Subcutaneous adipose tissue (tissue), 4 donors: Measurements from ENCODE around the gene FGFRL1. TPM values are rescaled to one million over a fixed set of nuclear protein-coding genes. Genes with fewer than 3 reads are reported as not detected.

Experiments
- total RNA-seq, 4 donors: library from RNA; depleted of rRNA; stranded (reverse); fragments of >200 nt; gene quantifications; one replicate each; pipeline ENCODE4 v1.1.0, GENCODE V29; 2016
- TF ChIP-seq, protein P1 (sequence below): fragments of 450-650 bp; IDR thresholded peaks from one replicate; pipeline ENCODE4 v1.5.1; 2016; ENCODE audit warnings: low read depth, mild to moderate bottlenecking, control low read depth, antibody characterized with exemption, moderate library complexity

Gene FGFRL1
- total RNA-seq, 4 donors from 2014 or later, result 12.6 to 113 (median 22.7) TPM

DNA sequence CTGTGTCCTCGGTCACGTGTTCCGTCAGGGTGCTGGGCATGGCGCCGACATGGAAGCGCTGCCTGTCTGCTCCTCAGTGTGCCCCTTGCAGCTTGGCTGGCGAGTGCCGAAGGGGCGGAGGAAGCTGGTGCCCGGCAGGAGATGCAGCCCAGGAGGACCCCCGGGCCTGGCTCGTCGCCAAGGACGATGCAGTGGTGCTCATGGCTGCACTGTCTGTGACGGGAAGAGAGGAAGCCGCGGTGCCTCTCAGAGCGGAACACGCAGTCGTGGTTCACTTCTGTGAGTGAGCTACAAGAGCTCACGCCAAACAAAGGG is 38.1 kb downstream of the FGFRL1 start:
- TF ChIP-seq, protein P1, sequence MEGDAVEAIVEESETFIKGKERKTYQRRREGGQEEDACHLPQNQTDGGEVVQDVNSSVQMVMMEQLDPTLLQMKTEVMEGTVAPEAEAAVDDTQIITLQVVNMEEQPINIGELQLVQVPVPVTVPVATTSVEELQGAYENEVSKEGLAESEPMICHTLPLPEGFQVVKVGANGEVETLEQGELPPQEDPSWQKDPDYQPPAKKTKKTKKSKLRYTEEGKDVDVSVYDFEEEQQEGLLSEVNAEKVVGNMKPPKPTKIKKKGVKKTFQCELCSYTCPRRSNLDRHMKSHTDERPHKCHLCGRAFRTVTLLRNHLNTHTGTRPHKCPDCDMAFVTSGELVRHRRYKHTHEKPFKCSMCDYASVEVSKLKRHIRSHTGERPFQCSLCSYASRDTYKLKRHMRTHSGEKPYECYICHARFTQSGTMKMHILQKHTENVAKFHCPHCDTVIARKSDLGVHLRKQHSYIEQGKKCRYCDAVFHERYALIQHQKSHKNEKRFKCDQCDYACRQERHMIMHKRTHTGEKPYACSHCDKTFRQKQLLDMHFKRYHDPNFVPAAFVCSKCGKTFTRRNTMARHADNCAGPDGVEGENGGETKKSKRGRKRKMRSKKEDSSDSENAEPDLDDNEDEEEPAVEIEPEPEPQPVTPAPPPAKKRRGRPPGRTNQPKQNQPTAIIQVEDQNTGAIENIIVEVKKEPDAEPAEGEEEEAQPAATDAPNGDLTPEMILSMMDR, result no peak

DNA sequence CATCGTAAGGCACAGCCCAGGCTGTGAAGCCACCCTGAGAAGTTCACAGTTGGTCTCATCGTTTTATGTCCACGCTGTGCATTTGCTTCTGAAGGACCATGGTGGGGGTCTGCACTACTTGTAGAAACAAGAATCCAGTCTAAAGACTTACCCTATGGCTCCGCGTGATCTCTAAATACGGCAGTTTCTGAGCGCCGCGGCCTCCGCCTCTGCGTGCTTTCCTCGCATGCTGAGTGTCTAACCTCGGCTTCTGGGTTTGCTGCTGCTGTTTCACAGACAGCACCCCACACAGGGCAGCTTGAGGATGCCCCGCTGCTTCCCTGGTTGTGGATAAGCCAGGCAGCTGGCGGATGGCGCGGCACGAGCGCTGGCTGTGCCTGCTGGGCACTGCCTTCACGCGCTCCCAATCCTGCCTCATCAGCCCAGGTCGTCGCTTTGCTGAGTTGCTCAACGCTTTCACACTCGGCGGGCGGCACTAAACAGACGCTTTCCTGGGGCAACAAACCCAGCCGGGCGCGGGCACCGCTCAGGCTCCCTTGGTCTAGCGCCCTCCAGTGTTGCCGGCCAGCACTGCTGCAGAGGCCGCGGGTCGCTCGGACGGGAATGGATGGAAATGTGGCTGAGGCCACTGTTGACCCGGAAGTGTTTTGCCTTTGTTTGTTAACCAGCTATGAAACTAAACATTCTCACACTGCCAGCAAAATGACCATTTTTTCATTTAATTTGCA is 39.2 kb downstream of the FGFRL1 start:
- TF ChIP-seq, protein P1, result no peak

DNA sequence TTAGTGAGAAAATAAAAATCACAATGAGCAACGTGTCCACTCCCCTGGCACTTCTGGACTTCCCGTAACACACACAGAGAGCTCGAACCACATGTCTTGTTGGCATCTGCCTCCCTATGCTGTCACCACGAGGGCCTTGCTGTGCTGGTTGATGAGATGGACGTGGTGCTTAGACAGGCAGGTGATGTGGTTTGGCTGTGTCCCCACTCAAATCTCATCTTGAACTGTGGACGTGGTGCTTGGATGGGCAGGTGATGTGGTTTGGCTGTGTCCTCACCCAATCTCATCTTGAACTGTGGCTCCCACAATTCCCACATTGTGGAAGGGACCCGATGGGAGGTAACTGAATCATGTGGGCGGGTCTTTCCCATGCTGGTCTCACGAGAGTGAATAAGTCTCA is 40.0 kb downstream of the FGFRL1 start:
- TF ChIP-seq, protein P1, result no peak

DNA sequence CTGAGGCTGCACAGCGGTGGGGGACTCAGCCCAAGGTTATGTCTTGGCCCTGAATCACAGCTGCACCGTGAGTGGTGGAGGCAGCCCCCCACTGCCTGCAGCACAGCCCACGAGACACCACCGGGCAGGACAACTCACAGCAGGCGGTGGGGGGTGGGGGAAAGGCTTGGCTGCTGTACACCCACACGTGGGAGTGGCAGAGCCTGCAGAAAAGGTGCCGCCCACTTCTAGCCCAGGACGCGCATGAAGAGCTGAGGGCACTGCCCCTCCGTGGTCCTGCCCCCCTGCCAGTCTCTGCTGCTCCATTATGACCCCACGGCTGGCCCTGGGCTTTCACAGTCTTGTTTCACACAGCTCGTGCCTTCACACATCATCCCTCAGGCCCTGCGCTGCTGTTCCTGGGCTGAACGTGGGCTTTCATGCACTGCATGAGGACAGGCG is 40.8 kb downstream of the FGFRL1 start:
- TF ChIP-seq, protein P1, result no peak

DNA sequence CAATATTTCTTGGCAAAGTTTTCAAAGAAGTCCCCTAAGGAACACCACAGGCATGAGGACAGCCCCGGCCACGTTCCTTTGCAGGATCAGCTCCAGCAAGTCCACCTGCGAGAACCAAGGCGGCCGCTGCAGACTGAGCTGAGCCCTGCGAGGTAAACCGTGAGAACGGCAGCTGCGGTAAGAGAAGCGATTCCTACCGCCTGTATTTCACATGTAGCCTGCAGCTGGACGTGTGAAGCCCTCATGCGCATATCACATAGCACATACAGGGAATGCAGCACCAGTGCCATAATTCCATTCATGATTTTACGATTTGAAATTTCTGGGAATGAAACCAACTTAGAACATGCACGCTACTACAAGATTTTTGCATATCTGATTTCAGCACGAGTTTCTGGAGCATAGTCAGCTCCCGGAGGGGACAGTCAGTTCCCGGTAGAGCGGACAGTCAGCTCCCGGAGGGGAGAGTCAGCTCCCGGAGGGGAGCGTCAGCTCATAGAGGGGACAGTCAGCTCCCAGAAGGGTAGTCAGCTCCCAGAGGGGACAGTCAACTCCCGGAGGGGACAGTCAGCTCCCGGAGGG is 41.7 kb downstream of the FGFRL1 start:
- TF ChIP-seq, protein P1, result no peak

DNA sequence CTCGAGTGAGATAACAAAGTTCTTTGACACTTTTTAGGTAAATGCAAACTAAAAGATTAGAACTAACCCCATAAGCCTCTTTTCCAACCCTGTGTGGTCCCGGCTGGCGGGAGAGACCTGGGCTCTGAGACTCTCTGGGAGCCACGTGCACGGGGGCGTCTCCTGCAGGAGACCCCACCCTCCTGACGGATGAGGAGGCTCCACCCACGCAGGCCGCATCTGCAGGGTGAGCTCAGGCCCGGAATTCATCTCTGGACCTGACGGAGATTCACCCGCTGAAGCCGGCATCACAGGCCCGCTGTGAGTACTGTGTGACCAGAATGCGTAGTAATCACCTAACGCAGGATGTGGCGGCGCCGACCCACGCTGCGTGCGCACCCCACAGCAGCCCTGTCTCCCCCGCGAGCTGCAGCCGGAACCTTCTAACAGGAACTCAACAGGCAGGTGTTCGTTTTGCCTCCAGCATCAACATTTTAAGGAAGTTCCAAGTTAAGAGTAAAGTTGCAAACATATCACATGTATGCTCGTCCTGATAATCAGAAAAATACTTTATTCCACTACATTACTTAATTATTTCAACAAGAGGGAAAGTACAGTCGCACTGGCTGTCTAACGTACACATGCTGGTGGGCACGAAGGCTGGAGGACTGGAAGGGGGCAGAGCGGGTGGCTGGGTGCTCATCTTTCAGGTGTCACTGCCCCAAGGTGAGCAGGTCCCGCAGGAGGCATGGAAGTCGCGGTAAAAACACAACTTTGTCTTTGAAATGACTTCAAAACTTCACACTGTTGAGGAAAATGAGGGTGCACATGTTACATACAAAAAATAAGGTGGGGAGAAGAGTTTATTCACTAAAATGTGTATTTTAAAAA is 44.5 kb downstream of the FGFRL1 start:
- TF ChIP-seq, protein P1, result no peak
